ENCODE measurements around the gene TRPC6. TPM values are rescaled to one million over a fixed set of nuclear protein-coding genes. Genes with fewer than 3 reads are reported as not detected.

TRPC6 gene
- total and polyA plus RNA-seq, 7 donors, result 0.04 to 1.1 (median 0.21) TPM

DNA sequence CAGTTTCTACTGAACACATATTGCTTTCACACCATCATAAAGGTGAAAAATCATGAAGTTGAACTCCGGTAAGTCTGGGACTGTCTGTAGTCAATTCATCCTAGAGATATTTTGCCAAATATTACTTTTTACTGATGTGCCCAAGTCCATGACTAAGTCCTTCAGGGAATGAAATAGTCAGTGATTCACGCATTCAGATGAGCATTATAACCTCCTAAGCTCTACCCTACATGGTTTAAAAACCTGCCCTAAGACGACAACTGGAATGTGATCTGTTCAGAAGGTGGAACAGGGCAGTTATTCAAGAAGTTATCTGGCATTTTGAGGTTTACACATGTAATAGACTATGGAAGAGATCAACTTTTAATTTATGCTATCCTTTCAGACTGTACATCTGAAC lies 125.6 kb downstream of the TRPC6 start:
- no peaks in the 10 kb centered on the region for H3K36me3 ChIP-seq (ENCODE audit: insufficient read depth in 1 of 2, low read depth in 1 of 2)
- no peaks in the 10 kb centered on the region for H3K27me3 ChIP-seq (ENCODE audit: insufficient read depth in 3 of 3, low read length in 2 of 3)
- 57 to 68% (median 63%) methylated on average over 3 of the region's 3 CpGs for WGBS, 3 donors
- TF ChIP-seq, protein P1, sequence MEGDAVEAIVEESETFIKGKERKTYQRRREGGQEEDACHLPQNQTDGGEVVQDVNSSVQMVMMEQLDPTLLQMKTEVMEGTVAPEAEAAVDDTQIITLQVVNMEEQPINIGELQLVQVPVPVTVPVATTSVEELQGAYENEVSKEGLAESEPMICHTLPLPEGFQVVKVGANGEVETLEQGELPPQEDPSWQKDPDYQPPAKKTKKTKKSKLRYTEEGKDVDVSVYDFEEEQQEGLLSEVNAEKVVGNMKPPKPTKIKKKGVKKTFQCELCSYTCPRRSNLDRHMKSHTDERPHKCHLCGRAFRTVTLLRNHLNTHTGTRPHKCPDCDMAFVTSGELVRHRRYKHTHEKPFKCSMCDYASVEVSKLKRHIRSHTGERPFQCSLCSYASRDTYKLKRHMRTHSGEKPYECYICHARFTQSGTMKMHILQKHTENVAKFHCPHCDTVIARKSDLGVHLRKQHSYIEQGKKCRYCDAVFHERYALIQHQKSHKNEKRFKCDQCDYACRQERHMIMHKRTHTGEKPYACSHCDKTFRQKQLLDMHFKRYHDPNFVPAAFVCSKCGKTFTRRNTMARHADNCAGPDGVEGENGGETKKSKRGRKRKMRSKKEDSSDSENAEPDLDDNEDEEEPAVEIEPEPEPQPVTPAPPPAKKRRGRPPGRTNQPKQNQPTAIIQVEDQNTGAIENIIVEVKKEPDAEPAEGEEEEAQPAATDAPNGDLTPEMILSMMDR (IDR thresholded peaks at IDR 0.05), result no peak
- H3K9me3 ChIP-seq, result no peaks in the 10 kb centered on the region
- intact Hi-C loops (cut with DNase I), result loop anchor here in 1 of 2 donors (10.0 kb wide), 2 partner anchors 387 to 547 kb away; no protein-coding TSS in a partner anchor
- ATAC-seq, result no peak
- no peak overlapping the region for H3K27ac ChIP-seq
- no peaks in the 10 kb centered on the region for H3K4me1 ChIP-seq
- H3K4me3 ChIP-seq, result no peak overlapping the region
- no peak for DNase-seq

DNA sequence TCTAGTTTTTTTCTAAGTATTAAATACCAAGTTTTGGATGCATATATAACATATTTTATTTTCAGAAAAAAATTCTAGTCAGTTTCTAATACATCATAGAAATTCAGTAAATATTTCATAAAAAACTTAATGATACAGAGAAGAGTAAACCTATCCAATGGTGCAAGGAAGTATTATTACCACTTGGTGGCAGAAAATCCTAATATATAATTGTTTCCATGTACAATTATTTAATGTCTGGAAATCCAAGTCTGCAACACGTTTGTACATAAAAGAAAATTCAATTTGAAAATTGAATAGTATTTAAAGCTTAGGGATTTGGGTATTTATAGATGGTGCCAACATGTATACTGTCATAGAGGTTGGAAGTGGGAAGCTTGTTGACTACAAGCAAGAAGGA lies 127.0 kb downstream of the TRPC6 start:
- whole genome bisulfite sequencing, 3 donors, result 0% methylated on average over 1 of the region's 1 CpG
- DNase-seq (no peak), ATAC-seq (no peak)
- Histone ChIP-seq H3K27me3 (ENCODE audit: insufficient read depth in 3 of 3, low read length in 2 of 3) (no peaks in the 10 kb centered on the region), H3K27ac (no peak overlapping the region), H3K36me3 (ENCODE audit: insufficient read depth in 1 of 2, low read depth in 1 of 2) (no peaks in the 10 kb centered on the region), H3K4me1 (no peaks in the 10 kb centered on the region), H3K4me3 (no peak overlapping the region), H3K9me3 (no peaks in the 10 kb centered on the region)
- intact Hi-C loops (cut with DNase I), result loop anchor here in 1 of 2 donors (10.0 kb wide), 2 partner anchors 388 to 548 kb away; no protein-coding TSS in a partner anchor
- TF ChIP-seq, protein P1 (IDR thresholded peaks at IDR 0.05), result peak; percentile 26

DNA sequence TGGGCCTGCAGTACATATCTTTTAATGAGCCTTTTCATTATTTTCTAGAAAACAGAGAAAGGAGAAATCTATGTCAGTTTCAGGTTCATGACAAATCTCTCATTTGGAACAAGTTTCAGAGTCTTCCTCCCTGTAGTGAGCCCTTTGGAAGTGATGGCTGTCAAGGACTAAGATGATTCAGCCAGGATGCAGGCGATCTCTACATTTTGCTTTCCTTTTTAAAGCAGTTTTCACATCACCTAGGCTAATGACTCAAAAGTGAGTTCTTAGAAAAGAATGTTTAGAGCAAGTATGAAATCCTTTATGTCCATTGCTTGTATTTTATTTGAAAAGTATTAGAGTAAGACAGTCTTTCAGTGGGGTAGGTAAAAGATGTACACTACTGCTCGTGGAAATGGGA lies 130.1 kb downstream of the TRPC6 start:
- TF ChIP-seq, protein P1 (IDR thresholded peaks at IDR 0.05), result no peak
- H3K27ac ChIP-seq, result no peak overlapping the region
- DNase-seq (no peak), ATAC-seq (no peak)
- H3K9me3 ChIP-seq, result no peaks in the 10 kb centered on the region
- no peak overlapping the region for H3K4me3 ChIP-seq
- H3K4me1 ChIP-seq, result no peaks in the 10 kb centered on the region
- no peaks in the 10 kb centered on the region for H3K36me3 ChIP-seq (ENCODE audit: insufficient read depth in 1 of 2, low read depth in 1 of 2)
- intact Hi-C loops (cut with DNase I), result loop anchor here in 1 of 2 donors (10.0 kb wide), 2 partner anchors 391 to 551 kb away; no protein-coding TSS in a partner anchor
- no peaks in the 10 kb centered on the region for H3K27me3 ChIP-seq (ENCODE audit: insufficient read depth in 3 of 3, low read length in 2 of 3)
- 71 to 80% (median 75%) methylated on average over 2 of the region's 2 CpGs for WGBS, 3 donors

GRCh38 chr11:101448881-101449442 lies 134.8 kb downstream of the TRPC6 start:
- Histone ChIP-seq H3K9me3 (no peaks in the 10 kb centered on the region), H3K36me3 (ENCODE audit: insufficient read depth in 1 of 2, low read depth in 1 of 2) (no peaks in the 10 kb centered on the region), H3K4me1 (no peaks in the 10 kb centered on the region), H3K27me3 (ENCODE audit: insufficient read depth in 3 of 3, low read length in 2 of 3) (no peaks in the 10 kb centered on the region), H3K27ac (no peak overlapping the region), H3K4me3 (no peak overlapping the region)
- TF ChIP-seq, protein P1 (IDR thresholded peaks at IDR 0.05), result no peak
- no peak for DNase-seq
- WGBS, 3 donors, result 40 to 59% (median 53%) methylated on average over 5 of the region's 5 CpGs
- intact Hi-C loops (cut with DNase I), result no loop called here
- no peak for ATAC-seq

GRCh38 chr11:101446726-101447125 lies 137.1 kb downstream of the TRPC6 start:
- H3K27ac ChIP-seq, result no peak overlapping the region
- H3K36me3 ChIP-seq (ENCODE audit: insufficient read depth in 1 of 2, low read depth in 1 of 2), result no peaks in the 10 kb centered on the region
- intact Hi-C loops (cut with DNase I), result no loop called here

More at GRCh38 chr11:101446726-101447125, 137.1 kb downstream of the TRPC6 start:
- Histone ChIP-seq H3K4me3 (no peak overlapping the region), H3K4me1 (no peaks in the 10 kb centered on the region), H3K9me3 (no peaks in the 10 kb centered on the region), H3K27me3 (ENCODE audit: insufficient read depth in 3 of 3, low read length in 2 of 3) (no peaks in the 10 kb centered on the region)
- DNase-seq, result no peak
- TF ChIP-seq, protein P1 (IDR thresholded peaks at IDR 0.05), result no peak
- no peak for ATAC-seq

Data from psoas muscle (tissue), 8 donors.